IPS-11a (cell line): ENCODE measurements around the gene CRY2.

Experiments
- H3K4me3 ChIP-seq: one replicate; pipeline ENCODE4 v1.5.1; 2013; ENCODE audit warnings: low read depth, low read length, control low read depth

Gene CRY2

GRCh38 chr11:45917286-45917622, 70.0 kb downstream of the CRY2 start:
- peak overlapping the region; percentile 91 for H3K4me3 ChIP-seq

GRCh38 chr11:45917623-45918330, 70.5 kb downstream of the CRY2 start, which contains the start of gene PEX16:
PEX16 (minus strand) TSS chr11:45917877; CDS start chr11:45917811, 66 bp downstream.
- peak within 1 kb of the TSS; percentile 91 for H3K4me3 ChIP-seq

GRCh38 chr11:45918331-45918941, 71.2 kb downstream of the CRY2 start:
- peak overlapping the region; percentile 91 for H3K4me3 ChIP-seq

- H3K4me3 ChIP-seq, result no peak overlapping the region
These were observed 71.8 kb downstream of the CRY2 start for GRCh38 chr11:45918962-45919675.

GRCh38 chr11:45919806-45920530, 72.7 kb downstream of the CRY2 start:
- no peak overlapping the region for H3K4me3 ChIP-seq

- no peak overlapping the region for H3K4me3 ChIP-seq
These were observed 73.5 kb downstream of the CRY2 start for GRCh38 chr11:45920531-45921477.

- H3K4me3 ChIP-seq, result peak overlapping the region; percentile 57
These were observed 74.5 kb downstream of the CRY2 start for GRCh38 chr11:45921561-45922424.

GRCh38 chr11:45922425-45923082, 75.3 kb downstream of the CRY2 start, which contains the start of gene LARGE2:
LARGE2 (plus strand) TSS chr11:45922656; CDS start chr11:45922883, 227 bp downstream.
- H3K4me3 ChIP-seq, result peak within 1 kb of the TSS; percentile 57

- no peak overlapping the region for H3K4me3 ChIP-seq
These were observed 77.0 kb downstream of the CRY2 start for GRCh38 chr11:45924036-45924915.

GRCh38 chr11:45924927-45925326, 77.7 kb downstream of the CRY2 start:
- no peak overlapping the region for H3K4me3 ChIP-seq

- H3K4me3 ChIP-seq, result no peak overlapping the region
These were observed 78.3 kb downstream of the CRY2 start for GRCh38 chr11:45925550-45925949.

- no peak overlapping the region for H3K4me3 ChIP-seq
These were observed 78.7 kb downstream of the CRY2 start for GRCh38 chr11:45926001-45926401.

GRCh38 chr11:45926536-45927331, 79.5 kb downstream of the CRY2 start:
- no peak overlapping the region for H3K4me3 ChIP-seq

- H3K4me3 ChIP-seq, result no peak overlapping the region
These were observed 80.0 kb downstream of the CRY2 start for GRCh38 chr11:45927332-45927683.

GRCh38 chr11:45927684-45928413, 80.6 kb downstream of the CRY2 start:
- no peak overlapping the region for H3K4me3 ChIP-seq

- H3K4me3 ChIP-seq, result no peak overlapping the region
These were observed 81.4 kb downstream of the CRY2 start for GRCh38 chr11:45928535-45929215.
